Measurements from ENCODE around the gene OR51L1. TPM values are rescaled to one million over a fixed set of nuclear protein-coding genes. Genes with fewer than 3 reads are reported as not detected.
A peak's percentile ranks its signal among the peaks of the same experiment; 100 is the strongest.

Gene OR51L1
- total RNA-seq, 2 donors from 2014 or later, result not detected

- 89 to 100% methylated on average over 1 of the region's 1 CpG for WGBS, 2 experiments (ENCODE audit: insufficient coverage in 1 of 2, insufficient read length in 1 of 2)
- H3K4me1 Mint-ChIP-seq, result no peaks in the 10 kb centered on the region
- DNase-seq, result no peak
- Histone ChIP-seq H3K4me3 (ENCODE audit: low read length) (no peak overlapping the region), H3K4me1 (ENCODE audit: control insufficient read depth, insufficient read depth, low read length) (peaks cover 3% of the 10 kb centered on the region), H3K36me3 (ENCODE audit: control insufficient read depth, insufficient read depth, low read length) (no peaks in the 10 kb centered on the region), H3K27ac (ENCODE audit: low read depth, low read length) (no peak overlapping the region), H3K9me3 (ENCODE audit: control insufficient read depth, low read length) (no peaks in the 10 kb centered on the region), H3K9ac (ENCODE audit: extremely low read depth, low read length, poor library complexity, severe bottlenecking) (no peak overlapping the region), H3K27me3 (ENCODE audit: control insufficient read depth, insufficient read depth, low read length, poor library complexity, severe bottlenecking) (no peaks in the 10 kb centered on the region)
- H3K9me3 Mint-ChIP-seq, result no peaks in the 10 kb centered on the region
- no peak overlapping the region for H3K4me3 Mint-ChIP-seq
- no peaks in the 10 kb centered on the region for H3K27me3 Mint-ChIP-seq (ENCODE audit: insufficient read depth)
- H3K36me3 Mint-ChIP-seq (ENCODE audit: low read depth), result no peaks in the 10 kb centered on the region
- TF ChIP-seq CTCF (conservative IDR thresholded peaks at IDR 0.05), result peak; percentile 61
- no peak overlapping the region for H3K27ac Mint-ChIP-seq
Measured at GRCh38 chr11:4991060-4991459, 3.6 kb upstream of the OR51L1 start.

GRCh38 chr11:5004424-5005274 lies 10.0 kb downstream of the OR51L1 start:
- H3K4me1 Mint-ChIP-seq, result no peaks in the 10 kb centered on the region
- H3K36me3 Mint-ChIP-seq (ENCODE audit: low read depth), result no peaks in the 10 kb centered on the region
- Histone ChIP-seq H3K9me3 (ENCODE audit: control insufficient read depth, low read length) (no peaks in the 10 kb centered on the region), H3K9ac (ENCODE audit: extremely low read depth, low read length, poor library complexity, severe bottlenecking) (no peak overlapping the region), H3K27ac (ENCODE audit: low read depth, low read length) (no peak overlapping the region), H3K4me3 (ENCODE audit: low read length) (no peak overlapping the region), H3K27me3 (ENCODE audit: control insufficient read depth, insufficient read depth, low read length, poor library complexity, severe bottlenecking) (no peaks in the 10 kb centered on the region), H3K36me3 (ENCODE audit: control insufficient read depth, insufficient read depth, low read length) (no peaks in the 10 kb centered on the region), H3K4me1 (ENCODE audit: control insufficient read depth, insufficient read depth, low read length) (no peaks in the 10 kb centered on the region)
- DNase-seq, result peak; percentile 82
- no peaks in the 10 kb centered on the region for H3K9me3 Mint-ChIP-seq
- no peak overlapping the region for H3K4me3 Mint-ChIP-seq
- peak; percentile 88 for TF ChIP-seq CTCF (conservative IDR thresholded peaks at IDR 0.05)
- no peaks in the 10 kb centered on the region for H3K27me3 Mint-ChIP-seq (ENCODE audit: insufficient read depth)
- 56 to 90% methylated on average over 3 to 6 of the region's 6 CpGs for WGBS, 2 experiments (ENCODE audit: insufficient coverage in 1 of 2, insufficient read length in 1 of 2)
- no peak overlapping the region for H3K27ac Mint-ChIP-seq

GRCh38 chr11:5007561-5007960 lies 12.9 kb downstream of the OR51L1 start:
- Mint-ChIP-seq H3K27me3 (ENCODE audit: insufficient read depth) (peaks cover 10% of the 10 kb centered on the region), H3K36me3 (ENCODE audit: low read depth) (no peaks in the 10 kb centered on the region), H3K4me1 (peaks cover 6% of the 10 kb centered on the region), H3K27ac (no peak overlapping the region), H3K4me3 (no peak overlapping the region), H3K9me3 (no peaks in the 10 kb centered on the region)
- no peak overlapping the region for H3K4me3 ChIP-seq (ENCODE audit: low read length)
- TF ChIP-seq CTCF (conservative IDR thresholded peaks at IDR 0.05), result no peak
- 97% methylated on average over 2 of the region's 2 CpGs; no CpG with 5 or more reads in 1 of the 2 experiments for WGBS, 2 experiments (ENCODE audit: insufficient coverage in 1 of 2, insufficient read length in 1 of 2)
- H3K27me3 ChIP-seq (ENCODE audit: control insufficient read depth, insufficient read depth, low read length, poor library complexity, severe bottlenecking), result no peaks in the 10 kb centered on the region
- no peaks in the 10 kb centered on the region for H3K4me1 ChIP-seq (ENCODE audit: control insufficient read depth, insufficient read depth, low read length)
- no peak for DNase-seq
- no peaks in the 10 kb centered on the region for H3K36me3 ChIP-seq (ENCODE audit: control insufficient read depth, insufficient read depth, low read length)
- H3K9me3 ChIP-seq (ENCODE audit: control insufficient read depth, low read length), result no peaks in the 10 kb centered on the region
- H3K27ac ChIP-seq (ENCODE audit: low read depth, low read length), result no peak overlapping the region
- H3K9ac ChIP-seq (ENCODE audit: extremely low read depth, low read length, poor library complexity, severe bottlenecking), result no peak overlapping the region
